Neural cell (in vitro differentiated cells): ENCODE data around the gene SPATS2L. TPM values are rescaled to one million over a fixed set of nuclear protein-coding genes. Genes with fewer than 3 reads are reported as not detected.

Experiments
- H2AFZ ChIP-seq: fragments of 200-600, 300-800 bp; sonication (generic), shearing (Covaris generic); 2 replicates; pipeline ENCODE4 v1.6.0; 2014; ENCODE audit warnings: low read depth, mild to moderate bottlenecking, antibody characterized with exemption, low read length, moderate library complexity
- H3F3A ChIP-seq: fragments of 200-600 bp; shearing (Covaris generic); 2 replicates; pipeline ENCODE4 v1.6.1; 2016; ENCODE audit warnings: mild to moderate bottlenecking, moderate library complexity, mixed read lengths, antibody characterized with exemption, low read length; ENCODE audit not compliant: insufficient read depth, poor library complexity, severe bottlenecking
- H3K27ac ChIP-seq: fragments of 200-600, 300-800 bp; sonication (generic), shearing (Covaris generic); 2 replicates; pipeline ENCODE4 v1.5.1; 2014; ENCODE audit warnings: mild to moderate bottlenecking, low read length, moderate library complexity
- H3K27me3 ChIP-seq: fragments of 300-800, 200-600 bp; sonication (generic), shearing (Covaris generic); 2 replicates; pipeline ENCODE4 v1.6.0; 2014; ENCODE audit warnings: mild to moderate bottlenecking, low read depth, low read length, moderate library complexity; ENCODE audit not compliant: insufficient read depth
- H3K36me3 ChIP-seq: fragments of 300-800, 200-600 bp; sonication (generic), shearing (Covaris generic); 2 replicates; pipeline ENCODE4 v1.5.1; 2014; ENCODE audit warnings: mild to moderate bottlenecking, antibody characterized with exemption, low read length, moderate library complexity; ENCODE audit not compliant: insufficient read depth
- H3K4me2 ChIP-seq: fragments of 300-800, 200-600 bp; sonication (generic), shearing (Covaris generic); 2 replicates; pipeline ENCODE4 v1.6.0; 2014; ENCODE audit warnings: mild to moderate bottlenecking, low read length
- H3K4me3 ChIP-seq: fragments of 300-800, 200-600 bp; sonication (generic), shearing (Covaris generic); 2 replicates; pipeline ENCODE4 v1.5.1; 2014; ENCODE audit warnings: mild to moderate bottlenecking, low read length, moderate library complexity
- H3K79me2 ChIP-seq: fragments of 200-600 bp; shearing (Covaris generic); replicated peaks from 2 replicates; pipeline ENCODE4 v1.6.0; 2014; ENCODE audit warnings: mild to moderate bottlenecking, low read length, moderate library complexity; ENCODE audit not compliant: insufficient read depth
- H3K9ac ChIP-seq: fragments of 300-800, 200-600 bp; sonication (generic), shearing (Covaris generic); 2 replicates; pipeline ENCODE4 v1.6.1; 2016; ENCODE audit warnings: mild to moderate bottlenecking, low read length, mixed read lengths
- H3K9me2 ChIP-seq: fragments of 200-600 bp; shearing (Covaris generic); 2 replicates; pipeline ENCODE4 v1.6.1; 2016; ENCODE audit warnings: mild to moderate bottlenecking, low read length, mixed read lengths; ENCODE audit not compliant: insufficient read depth
- H3K9me3 ChIP-seq: fragments of 200-600, 300-800 bp; sonication (generic), shearing (Covaris generic); 2 replicates; pipeline ENCODE4 v1.6.1; 2016; ENCODE audit warnings: mild to moderate bottlenecking, mixed run types, low read length, moderate library complexity, mixed read lengths
- H4K20me1 ChIP-seq: fragments of 200-600 bp; shearing (Covaris generic); 2 replicates; pipeline ENCODE4 v1.6.1; 2016; ENCODE audit warnings: mild to moderate bottlenecking, mixed run types; ENCODE audit not compliant: insufficient read depth
- EP300 ChIP-seq: fragments of 450-650 bp; conservative IDR thresholded peaks from 2 replicates; pipeline ENCODE4 v1.6.1; 2014; ENCODE audit warnings: antibody characterized with exemption, mild to moderate bottlenecking, moderate library complexity; ENCODE audit not compliant: poor library complexity, severe bottlenecking
- EZH2 ChIP-seq: fragments of 200-600, 300-800 bp; shearing (Covaris generic), sonication (generic); IDR thresholded peaks from 2 replicates; pipeline ENCODE4 v1.6.1; 2014; ENCODE audit warnings: antibody characterized with exemption, low read length, borderline replicate concordance, mild to moderate bottlenecking; ENCODE audit not compliant: insufficient read depth, poor library complexity, severe bottlenecking
- MXI1 ChIP-seq: fragments of 450-650 bp; conservative IDR thresholded peaks from 2 replicates; pipeline ENCODE4 v1.6.1; 2014; ENCODE audit warnings: antibody characterized with exemption, mild to moderate bottlenecking; ENCODE audit not compliant: poor library complexity, severe bottlenecking
- POLR2AphosphoS5 ChIP-seq: IDR thresholded peaks from 2 replicates; pipeline ENCODE4 v1.6.1; 2012
- RAD21 ChIP-seq: fragments of 450-650 bp; conservative IDR thresholded peaks from 2 replicates; pipeline ENCODE4 v1.6.1; 2014; ENCODE audit warnings: antibody characterized with exemption, mild to moderate bottlenecking, moderate library complexity
- REST ChIP-seq: IDR thresholded peaks from 2 replicates; pipeline ENCODE4 v1.6.1; 2012; ENCODE audit warnings: borderline replicate concordance
- SMC3 ChIP-seq: fragments of 450-650 bp; conservative IDR thresholded peaks from 2 replicates; pipeline ENCODE4 v1.6.1; 2014; ENCODE audit warnings: antibody characterized with exemption, mild to moderate bottlenecking, moderate library complexity; ENCODE audit not compliant: poor library complexity
- TAF1 ChIP-seq: IDR thresholded peaks from 2 replicates; pipeline ENCODE4 v1.6.1; 2012; ENCODE audit warnings: low read depth
- polyA plus RNA-seq: library from polyadenylated mRNA; depleted of rRNA; stranded (reverse); fragments of >200 nt; gene quantifications from 2 replicates; pipeline ENCODE4 v1.2.3, GENCODE V29; 2014
- TF ChIP-seq, protein P1 (sequence below): fragments of 450-650 bp; IDR thresholded peaks from 2 replicates; pipeline ENCODE4 v1.5.1; 2014; ENCODE audit warnings: antibody characterized with exemption, mild to moderate bottlenecking, moderate library complexity; ENCODE audit not compliant: poor library complexity, severe bottlenecking

SPATS2L gene
- polyA plus RNA-seq, 1 donor from 2014 or later: 8.5 TPM

DNA sequence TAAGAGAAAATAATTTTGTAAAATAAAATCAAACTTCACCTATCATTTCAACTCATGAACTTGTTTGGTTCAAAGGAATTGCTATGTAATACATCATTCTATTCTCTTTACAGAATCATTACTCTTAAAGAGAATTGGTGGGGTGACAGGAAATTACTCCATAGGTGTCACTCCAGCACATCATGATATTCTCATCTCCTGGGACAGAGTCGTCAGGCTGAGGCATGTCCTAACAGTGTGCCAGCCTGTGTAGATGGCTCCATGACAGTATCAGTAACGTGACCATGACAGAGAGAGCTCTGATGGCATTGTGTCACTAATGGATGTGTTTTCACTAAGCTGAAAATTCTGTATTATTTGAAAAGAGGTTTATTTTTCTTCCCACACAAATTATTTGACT lies 13.9 kb downstream of the SPATS2L start:
- no peak overlapping the region for H3K27ac ChIP-seq
- no peaks in the 10 kb centered on the region for H3F3A ChIP-seq
- H3K36me3 ChIP-seq: no peaks in the 10 kb centered on the region
- no peaks in the 10 kb centered on the region for H3K27me3 ChIP-seq
- no peaks in the 10 kb centered on the region for H3K9me2 ChIP-seq
- H4K20me1 ChIP-seq: no peaks in the 10 kb centered on the region
- peak; percentile 96 for TF ChIP-seq EP300
- TF ChIP-seq EZH2: no peak
- peak; percentile 91 for TF ChIP-seq POLR2AphosphoS5
- no peak overlapping the region for H3K4me2 ChIP-seq
- H2AFZ ChIP-seq: no peak overlapping the region
- H3K9ac ChIP-seq: no peak overlapping the region
- H3K79me2 ChIP-seq: no peaks in the 10 kb centered on the region
- no peaks in the 10 kb centered on the region for H3K9me3 ChIP-seq
- H3K4me3 ChIP-seq: no peak overlapping the region

DNA sequence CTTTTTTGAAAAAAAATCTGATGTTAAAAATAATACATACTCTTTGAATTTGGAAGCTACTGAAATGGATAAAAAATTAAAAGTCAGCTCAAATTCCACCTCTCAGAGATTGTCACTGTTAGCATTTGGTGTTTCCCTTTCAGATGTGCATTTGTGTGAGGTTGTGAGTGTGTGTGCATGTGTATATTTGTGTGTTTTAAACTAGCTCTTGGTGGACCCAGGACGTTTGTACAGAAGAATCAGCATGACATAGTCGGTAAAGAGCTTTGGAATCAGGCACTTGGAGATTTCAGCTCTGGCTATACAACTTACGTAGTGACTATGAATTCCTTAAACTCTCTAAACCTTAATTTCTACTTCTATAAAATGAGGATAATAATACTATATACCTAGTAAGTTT lies 14.5 kb downstream of the SPATS2L start:
- TF ChIP-seq EP300 (no peak), POLR2AphosphoS5 (no peak), TAF1 (no peak), MXI1 (no peak)
- H3K27me3 ChIP-seq: no peaks in the 10 kb centered on the region
- H3K9ac ChIP-seq: no peak overlapping the region
- no peaks in the 10 kb centered on the region for H3K79me2 ChIP-seq
- no peaks in the 10 kb centered on the region for H3K9me3 ChIP-seq
- no peak overlapping the region for H3K4me3 ChIP-seq
- no peaks in the 10 kb centered on the region for H3F3A ChIP-seq
- no peaks in the 10 kb centered on the region for H3K36me3 ChIP-seq
- no peaks in the 10 kb centered on the region for H3K9me2 ChIP-seq
- H3K27ac ChIP-seq: no peak overlapping the region
- H4K20me1 ChIP-seq: no peaks in the 10 kb centered on the region
- no peak overlapping the region for H2AFZ ChIP-seq
- no peak overlapping the region for H3K4me2 ChIP-seq

DNA sequence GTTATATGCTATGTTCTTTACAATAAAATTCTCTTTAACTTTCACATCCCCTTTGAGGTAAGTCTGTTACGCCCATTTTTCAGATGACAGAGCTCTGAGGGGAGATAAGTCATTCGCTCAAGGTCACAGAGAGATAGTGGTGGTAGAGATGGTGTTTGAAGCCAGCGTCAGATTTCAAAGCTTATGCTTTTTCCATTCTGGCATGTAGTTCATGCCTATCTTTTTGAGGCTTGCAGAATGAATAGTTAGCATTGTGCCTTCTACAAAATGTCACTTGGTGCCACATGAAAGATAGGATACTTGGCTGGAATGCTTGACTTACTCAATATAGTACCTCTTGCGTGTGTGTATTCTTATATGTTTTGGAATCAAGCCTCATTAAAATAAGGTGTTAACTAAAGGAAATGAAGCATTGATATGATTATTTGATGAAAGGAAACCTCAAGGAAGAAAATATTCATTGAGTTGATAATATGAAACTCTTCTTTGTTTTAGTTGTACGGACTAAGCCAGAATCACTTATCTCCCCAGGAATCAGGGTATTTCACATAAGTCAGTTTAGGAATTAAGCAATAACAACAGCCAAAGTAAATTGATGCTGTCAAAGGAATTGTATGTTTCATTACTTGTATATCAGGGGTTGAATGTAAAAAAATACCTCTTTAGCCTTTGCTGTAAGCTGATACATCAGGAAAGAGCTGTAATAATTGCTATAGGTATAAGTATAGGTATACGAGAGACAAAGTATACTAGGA lies 15.5 kb downstream of the SPATS2L start:
- H3K27me3 ChIP-seq: no peaks in the 10 kb centered on the region
- TF ChIP-seq RAD21 (no peak), TAF1 (no peak), EZH2 (no peak), POLR2AphosphoS5 (no peak), REST (no peak), SMC3 (no peak), EP300 (no peak), MXI1 (no peak)
- TF ChIP-seq, protein P1, sequence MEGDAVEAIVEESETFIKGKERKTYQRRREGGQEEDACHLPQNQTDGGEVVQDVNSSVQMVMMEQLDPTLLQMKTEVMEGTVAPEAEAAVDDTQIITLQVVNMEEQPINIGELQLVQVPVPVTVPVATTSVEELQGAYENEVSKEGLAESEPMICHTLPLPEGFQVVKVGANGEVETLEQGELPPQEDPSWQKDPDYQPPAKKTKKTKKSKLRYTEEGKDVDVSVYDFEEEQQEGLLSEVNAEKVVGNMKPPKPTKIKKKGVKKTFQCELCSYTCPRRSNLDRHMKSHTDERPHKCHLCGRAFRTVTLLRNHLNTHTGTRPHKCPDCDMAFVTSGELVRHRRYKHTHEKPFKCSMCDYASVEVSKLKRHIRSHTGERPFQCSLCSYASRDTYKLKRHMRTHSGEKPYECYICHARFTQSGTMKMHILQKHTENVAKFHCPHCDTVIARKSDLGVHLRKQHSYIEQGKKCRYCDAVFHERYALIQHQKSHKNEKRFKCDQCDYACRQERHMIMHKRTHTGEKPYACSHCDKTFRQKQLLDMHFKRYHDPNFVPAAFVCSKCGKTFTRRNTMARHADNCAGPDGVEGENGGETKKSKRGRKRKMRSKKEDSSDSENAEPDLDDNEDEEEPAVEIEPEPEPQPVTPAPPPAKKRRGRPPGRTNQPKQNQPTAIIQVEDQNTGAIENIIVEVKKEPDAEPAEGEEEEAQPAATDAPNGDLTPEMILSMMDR: no peak
- no peak overlapping the region for H3K4me3 ChIP-seq
- no peak overlapping the region for H3K9ac ChIP-seq
- no peaks in the 10 kb centered on the region for H3K9me3 ChIP-seq
- H4K20me1 ChIP-seq: no peaks in the 10 kb centered on the region
- no peaks in the 10 kb centered on the region for H3K36me3 ChIP-seq
- H3K79me2 ChIP-seq: no peaks in the 10 kb centered on the region
- H3K4me2 ChIP-seq: no peak overlapping the region
- H3K9me2 ChIP-seq: no peaks in the 10 kb centered on the region
- H3K27ac ChIP-seq: no peak overlapping the region
- H3F3A ChIP-seq: no peaks in the 10 kb centered on the region
- no peak overlapping the region for H2AFZ ChIP-seq
